Sciatic nerve (tissue), 2 donors: ENCODE data around the gene VWA3B. TPM values are rescaled to one million over a fixed set of nuclear protein-coding genes. Genes with fewer than 3 reads are reported as not detected.

Experiments used
- ATAC-seq: fragments of 200-7000 bp; cut with Tn5 transposase; one replicate; pipeline ENCODE4 v1.9.1; 2020; ENCODE audit warnings: mild to moderate bottlenecking, moderate library complexity
- DNase-seq: peaks from one replicate; pipeline ENCODE4 v3.0.0-alpha.2; 2020; ENCODE audit warnings: low spot score
- intact Hi-C: fragments of 100-400 bp; cut with DNase I; formaldehyde crosslinking; loops from one replicate; pipeline ENCODE4 v1.14.2; 2022
- total RNA-seq: library from RNA; stranded (reverse); fragmentation: NEBNext Ultra II Directional; extraction: Animal tissue kit (Norgen Biotek cat#: 25700); gene quantifications from one replicate; pipeline ENCODE4 v1.2.1, GENCODE V29; 2021
- donor health status: DM: no; HTN: no; CAD: no.
- donor health status: DM: no; HTN: no; CAD: no.

The VWA3B gene
- total RNA-seq, 1 donor from 2014 or later, result 0.80 TPM

DNA sequence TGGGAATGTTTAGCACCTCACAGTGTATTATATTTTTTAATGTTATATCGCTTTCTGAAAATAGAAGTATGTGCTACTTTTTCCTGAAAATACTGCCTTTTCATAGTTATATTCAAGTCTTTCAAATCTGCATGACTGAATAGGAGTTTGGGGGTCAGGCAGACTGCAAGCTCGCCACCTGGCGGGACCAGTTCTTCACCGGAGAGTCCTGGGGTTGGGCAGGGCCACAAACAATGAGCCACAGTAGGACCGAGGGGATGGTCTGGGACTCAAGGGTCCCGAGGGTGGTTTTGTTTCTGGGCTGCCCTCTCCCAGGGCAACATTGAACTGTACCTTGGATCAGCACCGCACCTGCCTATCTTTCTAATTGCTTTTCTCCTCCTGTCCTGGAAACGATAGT is 70.6 kb downstream of the VWA3B start:
- ATAC-seq, result no peak
- intact Hi-C loops, result no loop called here

DNA sequence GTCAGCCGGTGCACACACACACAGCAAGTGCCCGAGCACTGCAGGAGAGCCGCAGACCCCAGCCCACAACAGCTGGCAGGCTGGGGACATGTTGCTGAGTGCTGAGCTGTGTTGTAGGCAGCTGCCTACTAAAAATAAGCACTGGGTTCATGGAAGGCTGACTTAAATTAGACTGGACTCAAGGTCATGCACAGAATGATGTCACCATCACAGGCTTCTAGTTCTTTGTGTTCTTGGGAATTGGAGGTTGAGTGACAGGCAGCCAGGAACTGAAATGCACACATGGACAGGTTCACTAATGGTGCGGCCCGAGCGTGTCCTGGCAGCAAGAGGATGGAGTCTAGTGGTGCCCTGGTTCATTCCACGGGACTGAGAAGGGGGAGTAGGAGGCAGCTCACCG is 71.3 kb downstream of the VWA3B start:
- intact Hi-C loops, result no loop called here
- ATAC-seq (no peak), DNase-seq (no peak)

More for the DNA sequence above, 70.6 kb downstream of the VWA3B start:
- no peak for DNase-seq

DNA sequence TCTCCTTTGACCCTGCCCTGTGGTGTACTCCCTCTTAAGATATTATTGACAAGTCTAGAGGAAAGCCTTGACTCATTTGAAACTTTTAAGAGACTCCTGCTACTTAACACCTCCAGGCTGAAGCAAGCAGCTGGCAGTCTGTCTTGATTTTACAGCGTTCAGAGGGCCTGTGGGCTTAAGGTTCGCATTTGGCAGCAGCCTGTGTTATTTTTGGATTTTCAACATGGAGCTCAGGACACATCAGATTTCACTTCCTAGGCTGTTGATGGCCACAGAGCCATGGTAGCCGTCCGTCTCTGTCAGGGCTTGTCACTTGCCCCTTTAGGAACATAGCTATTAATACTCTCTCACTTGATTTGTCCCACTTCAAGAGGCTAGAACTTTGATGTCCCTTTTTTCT is 73.6 kb downstream of the VWA3B start:
- no peak for DNase-seq
- intact Hi-C loops, result no loop called here
- peak; percentile 41 for ATAC-seq

DNA sequence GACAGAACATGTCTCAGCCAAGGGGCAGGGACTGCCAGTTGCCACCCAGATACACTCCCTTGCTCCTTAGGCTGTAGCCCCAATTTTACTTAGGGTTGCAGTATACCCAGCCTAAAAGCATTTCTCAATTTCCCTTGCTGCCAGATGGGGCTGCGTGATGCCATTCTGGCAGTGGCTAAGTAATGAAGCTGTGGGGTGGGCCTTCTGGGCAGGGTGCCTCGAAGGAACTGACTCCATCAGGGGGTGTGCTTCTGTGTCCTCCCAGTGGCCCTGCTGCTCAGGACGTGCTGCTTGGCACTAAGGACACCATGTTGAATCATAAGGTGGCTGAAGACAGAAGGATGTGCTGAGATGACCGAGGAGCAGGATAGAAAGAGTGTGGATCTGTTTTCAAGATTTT is 74.2 kb downstream of the VWA3B start:
- ATAC-seq, result no peak
- intact Hi-C loops, result no loop called here
- DNase-seq, result no peak

DNA sequence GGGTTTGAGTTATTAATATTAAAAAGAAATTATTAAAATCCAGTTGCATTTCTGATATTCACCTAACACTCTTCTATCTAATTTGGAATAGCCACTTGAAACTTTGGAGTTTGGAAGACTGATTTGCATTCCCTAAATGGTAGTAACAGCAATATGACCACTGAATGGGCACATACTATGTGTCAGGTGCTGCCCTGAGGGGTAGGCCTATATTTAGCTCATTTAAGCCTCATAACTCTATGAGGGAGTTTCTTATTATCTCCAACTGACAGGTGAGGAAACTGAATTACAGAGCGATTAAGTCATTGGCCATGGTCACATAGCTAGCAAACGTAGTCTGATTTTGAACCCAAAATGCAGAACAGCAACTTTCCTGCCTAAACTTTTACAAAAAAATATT is 77.3 kb downstream of the VWA3B start:
- no peak for ATAC-seq
- no peak for DNase-seq
- intact Hi-C loops, result no loop called here

DNA sequence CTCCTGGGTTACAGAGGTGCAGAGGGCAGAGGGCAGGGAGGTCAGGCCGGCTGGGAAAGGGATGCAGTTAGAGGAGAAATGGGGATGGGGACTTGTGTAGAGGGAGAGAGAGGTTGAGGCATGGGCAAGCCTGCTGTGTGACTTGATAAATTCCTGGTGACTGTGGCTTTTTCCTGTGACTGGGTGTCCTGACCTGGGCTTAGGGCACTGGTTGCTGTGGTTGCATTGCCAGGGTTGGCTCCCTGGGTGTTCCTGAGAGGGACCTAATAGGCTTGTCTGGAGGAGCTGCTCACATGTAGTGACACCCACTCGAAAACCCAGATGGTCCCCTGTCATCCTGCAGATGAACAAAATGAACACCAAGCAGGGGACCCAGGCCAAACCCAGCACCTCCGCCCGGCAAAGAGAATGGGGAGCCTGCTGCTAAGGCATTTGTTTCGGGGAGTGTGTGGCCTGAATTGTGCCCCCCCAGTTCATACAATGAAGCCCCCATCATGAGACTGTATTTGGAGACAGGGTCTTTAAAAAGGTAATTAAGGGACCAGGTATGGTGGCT is 78.6 kb downstream of the VWA3B start:
- intact Hi-C loops, result no loop called here
- DNase-seq (no peak), ATAC-seq (no peak)

DNA sequence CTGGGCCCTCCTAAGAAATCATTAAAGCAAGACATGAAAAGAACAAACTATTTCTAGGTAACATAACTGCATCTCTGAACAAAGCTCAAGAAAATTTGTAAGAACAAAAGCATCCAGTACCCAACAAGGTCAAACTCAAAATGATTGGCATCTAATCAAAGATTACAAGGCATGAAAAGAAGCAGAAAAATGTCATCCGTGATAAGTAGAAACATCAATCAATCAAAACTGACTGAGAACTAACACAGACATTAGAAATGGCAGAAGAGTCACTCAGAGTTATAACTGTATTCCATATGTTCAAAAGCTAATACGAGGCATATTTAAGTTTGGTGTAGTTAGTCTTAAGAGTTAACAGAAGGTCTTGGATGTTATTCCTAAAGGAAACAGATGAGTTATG is 80.9 kb downstream of the VWA3B start:
- intact Hi-C loops, result no loop called here
- no peak for DNase-seq
- ATAC-seq, result no peak

DNA sequence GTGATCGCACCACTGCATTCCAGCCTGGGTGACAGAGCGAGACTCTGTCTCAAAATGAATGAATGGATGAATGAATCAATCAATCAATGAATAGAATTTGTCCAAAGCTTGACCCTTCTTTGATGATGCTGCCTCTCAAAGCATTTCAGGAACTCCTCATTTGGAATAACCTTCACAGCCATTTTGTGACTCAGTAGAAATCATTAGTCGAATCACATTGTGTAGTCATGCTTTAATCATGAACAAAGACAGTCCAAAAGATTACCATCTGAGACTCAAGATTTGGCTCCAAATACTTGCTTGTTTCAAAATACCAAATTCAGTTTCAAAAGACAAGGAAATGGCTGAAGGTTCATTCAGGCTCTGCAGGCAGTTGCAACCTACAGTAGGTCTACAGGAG is 83.1 kb downstream of the VWA3B start:
- DNase-seq (no peak), ATAC-seq (no peak)
- intact Hi-C loops, result no loop called here

DNA sequence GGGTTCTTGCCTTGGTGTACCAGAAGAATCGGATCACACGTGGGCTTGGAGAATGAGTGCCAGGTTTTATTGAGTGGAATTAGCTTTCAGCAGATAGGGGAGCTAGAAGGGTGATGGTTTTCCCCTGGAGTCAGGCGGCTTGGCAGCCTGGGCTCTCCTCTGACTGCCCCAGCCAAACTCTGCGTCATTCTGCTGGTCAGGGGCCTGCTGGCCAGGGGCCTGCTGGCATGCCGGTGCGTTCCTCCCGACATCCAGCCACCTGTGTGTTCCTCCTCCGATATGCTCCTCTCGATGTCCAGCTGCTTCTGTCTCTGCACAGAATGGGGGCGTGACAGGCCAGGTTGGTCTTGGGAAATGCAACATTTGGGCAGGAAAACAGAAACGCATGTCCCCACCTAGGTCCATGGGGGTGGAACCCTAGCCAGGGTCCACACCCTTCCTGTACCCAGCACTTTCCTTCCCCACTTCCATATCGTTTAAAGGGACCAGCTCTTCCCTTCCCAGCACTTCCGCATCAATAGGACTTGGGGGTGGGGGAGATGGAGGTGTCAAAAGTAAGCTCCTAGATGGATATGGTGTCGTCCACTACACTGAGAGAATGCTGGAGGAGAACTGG is 85.3 kb downstream of the VWA3B start:
- DNase-seq (no peak), ATAC-seq (no peak)
- intact Hi-C loops, result no loop called here

DNA sequence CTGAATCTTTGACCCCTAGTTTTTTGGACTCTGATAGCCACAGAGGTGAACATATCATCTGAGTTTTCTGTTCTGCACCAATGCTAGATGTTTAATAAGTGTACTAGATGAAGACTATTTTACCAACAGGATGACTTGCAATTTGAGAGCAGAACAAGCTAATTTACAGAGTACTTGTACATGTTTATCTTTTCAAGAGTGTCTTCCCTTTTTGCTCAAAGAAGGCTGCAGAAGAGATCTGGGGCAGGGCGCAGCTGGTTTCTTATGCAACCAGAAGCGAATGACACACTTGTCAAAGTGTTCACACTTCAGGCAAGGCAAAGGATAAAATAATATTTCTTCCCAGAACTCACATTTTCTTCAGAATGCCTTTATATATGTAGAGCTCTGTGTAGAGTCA is 86.0 kb downstream of the VWA3B start:
- DNase-seq (no peak), ATAC-seq (no peak)
- intact Hi-C loops, result no loop called here

DNA sequence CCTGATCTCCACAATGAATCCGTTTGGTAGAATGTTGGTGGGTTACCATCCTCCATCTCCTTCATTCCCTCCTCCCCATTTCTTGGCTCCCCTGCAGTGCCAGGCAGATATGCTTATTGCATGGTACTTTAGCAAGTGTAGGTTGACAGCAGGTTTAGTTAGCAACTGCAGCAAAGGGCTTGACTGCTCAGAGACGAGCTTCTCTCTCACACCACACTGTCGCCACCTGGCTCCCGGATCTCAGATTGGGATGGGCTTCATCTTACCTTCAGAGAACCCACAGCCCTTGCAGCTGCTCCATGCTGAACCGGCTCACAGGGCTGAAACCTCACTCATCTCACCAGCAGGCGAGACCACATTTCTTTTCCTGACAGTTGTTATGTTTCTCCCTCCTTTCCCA is 88.8 kb downstream of the VWA3B start:
- DNase-seq (no peak), ATAC-seq (no peak)
- intact Hi-C loops, result no loop called here

DNA sequence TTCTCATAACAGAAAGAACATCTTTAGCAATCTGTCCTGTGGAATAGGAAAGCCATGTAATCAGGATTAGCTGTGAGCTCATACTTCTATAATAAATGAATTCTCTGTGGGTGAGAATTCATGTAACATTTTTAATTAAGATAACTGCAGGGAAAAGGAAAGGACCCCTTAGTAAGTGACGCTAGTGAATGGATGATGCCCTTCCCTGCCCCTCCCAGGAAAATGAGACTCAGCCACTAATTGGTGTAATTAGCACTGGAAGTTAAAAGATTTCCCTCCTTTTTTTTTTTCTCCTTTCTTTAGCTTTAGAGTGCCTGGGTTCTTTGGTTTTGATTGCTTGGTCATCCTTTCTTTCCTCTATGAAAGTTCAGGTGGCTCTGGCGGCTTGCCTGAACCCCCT is 90.3 kb downstream of the VWA3B start:
- intact Hi-C loops, result no loop called here
- ATAC-seq (no peak), DNase-seq (no peak)

DNA sequence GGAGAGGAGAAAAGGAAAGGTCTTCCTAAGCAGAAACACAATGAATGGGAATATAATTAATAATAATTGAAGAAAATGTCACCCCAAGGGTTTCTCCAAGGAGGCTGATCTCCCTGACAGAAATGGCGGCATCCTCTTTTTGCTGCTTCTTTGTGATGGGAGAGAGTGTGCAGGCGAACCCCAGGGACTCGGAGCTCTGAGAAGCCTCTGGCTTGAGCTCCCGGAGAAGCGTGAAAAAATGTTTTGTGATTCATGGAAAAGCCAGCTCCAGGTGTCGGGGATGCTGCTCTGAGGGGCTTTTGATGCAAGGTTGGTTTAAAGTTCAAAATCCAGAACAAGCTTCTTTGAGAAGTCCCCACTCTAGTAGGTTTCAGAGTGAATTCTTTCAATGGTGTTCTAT is 91.0 kb downstream of the VWA3B start:
- ATAC-seq (no peak), DNase-seq (no peak)
- intact Hi-C loops, result no loop called here

DNA sequence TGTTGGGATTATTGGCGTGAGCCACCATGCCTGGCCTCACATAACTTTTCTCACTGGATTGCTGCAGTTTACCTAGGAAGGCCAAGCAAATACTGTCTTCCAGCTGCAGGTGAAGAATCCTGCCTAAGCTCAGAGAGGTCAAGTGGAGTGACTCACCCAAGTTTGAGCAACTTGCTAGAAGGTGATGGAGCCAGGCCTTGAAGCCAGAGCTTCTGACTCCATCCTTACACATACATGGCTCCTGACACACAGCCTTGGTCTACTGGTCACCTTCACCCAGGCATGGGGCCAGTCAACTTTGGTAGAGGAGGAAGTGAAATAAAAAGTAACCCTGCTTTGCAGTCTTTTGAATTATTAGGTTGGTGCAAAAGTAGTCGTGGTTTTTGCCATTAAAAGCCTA is 93.5 kb downstream of the VWA3B start:
- no peak for DNase-seq
- intact Hi-C loops, result no loop called here
- ATAC-seq, result no peak

DNA sequence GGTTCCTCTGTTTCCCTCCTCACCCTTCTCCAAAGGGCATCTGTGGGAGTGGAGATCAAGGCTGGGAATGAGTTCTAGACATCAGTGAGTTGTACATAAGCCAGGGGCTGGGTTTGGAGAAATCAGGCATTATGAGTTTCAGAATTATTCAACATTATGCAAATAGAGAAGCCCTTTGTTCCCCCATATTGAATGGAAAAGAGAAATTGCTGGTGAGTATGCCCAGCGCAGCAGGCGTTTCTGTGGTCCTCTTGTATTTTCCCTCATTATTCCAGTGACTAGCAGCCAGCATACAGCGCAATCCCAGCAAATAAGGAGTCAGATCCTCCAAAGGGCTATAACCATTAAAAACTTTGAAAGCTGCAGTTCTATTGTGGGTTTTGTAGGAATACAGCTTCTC is 94.4 kb downstream of the VWA3B start:
- intact Hi-C loops, result no loop called here
- DNase-seq (no peak), ATAC-seq (no peak)

DNA sequence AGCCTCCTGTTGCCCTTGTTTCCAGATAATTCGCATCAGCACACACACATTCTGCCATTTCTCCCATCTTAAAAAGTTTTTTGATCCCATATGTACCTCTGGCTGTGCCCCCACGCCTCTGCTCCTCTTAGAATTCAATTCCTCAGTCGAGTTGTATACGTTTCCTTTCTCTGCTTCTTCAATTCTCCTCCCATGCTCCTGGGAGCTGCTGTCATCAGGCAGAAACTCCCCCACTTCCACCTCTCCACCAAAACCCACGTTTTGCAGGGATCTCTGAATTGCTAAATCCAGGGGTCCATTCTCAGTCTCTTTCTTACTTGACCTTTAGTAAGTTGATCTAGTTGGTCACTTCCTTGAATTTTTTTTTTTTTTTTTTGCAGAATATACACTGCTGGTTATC is 98.8 kb downstream of the VWA3B start:
- no peak for ATAC-seq
- intact Hi-C loops, result no loop called here
- DNase-seq, result no peak

DNA sequence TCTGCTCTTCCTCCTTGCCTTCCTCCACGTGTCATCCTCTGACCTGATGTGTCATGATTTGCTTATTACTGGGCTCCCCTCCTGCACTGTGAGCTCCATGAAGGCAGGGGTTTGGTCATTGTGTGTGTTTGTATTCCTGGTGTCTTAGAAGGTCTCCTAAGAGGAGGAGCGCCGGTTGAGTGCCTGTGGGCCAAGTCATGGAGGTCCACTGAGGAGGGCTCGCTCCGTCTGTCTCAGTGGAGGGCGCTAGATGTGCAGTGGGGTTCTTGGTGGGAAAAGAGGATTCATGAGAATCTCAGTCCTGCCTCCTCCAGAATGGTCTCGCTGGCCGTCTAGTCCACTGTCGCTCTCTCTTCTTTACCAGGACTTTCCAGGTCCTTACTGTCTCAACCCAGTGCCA is 100.2 kb downstream of the VWA3B start:
- no peak for DNase-seq
- intact Hi-C loops, result no loop called here
- no peak for ATAC-seq

DNA sequence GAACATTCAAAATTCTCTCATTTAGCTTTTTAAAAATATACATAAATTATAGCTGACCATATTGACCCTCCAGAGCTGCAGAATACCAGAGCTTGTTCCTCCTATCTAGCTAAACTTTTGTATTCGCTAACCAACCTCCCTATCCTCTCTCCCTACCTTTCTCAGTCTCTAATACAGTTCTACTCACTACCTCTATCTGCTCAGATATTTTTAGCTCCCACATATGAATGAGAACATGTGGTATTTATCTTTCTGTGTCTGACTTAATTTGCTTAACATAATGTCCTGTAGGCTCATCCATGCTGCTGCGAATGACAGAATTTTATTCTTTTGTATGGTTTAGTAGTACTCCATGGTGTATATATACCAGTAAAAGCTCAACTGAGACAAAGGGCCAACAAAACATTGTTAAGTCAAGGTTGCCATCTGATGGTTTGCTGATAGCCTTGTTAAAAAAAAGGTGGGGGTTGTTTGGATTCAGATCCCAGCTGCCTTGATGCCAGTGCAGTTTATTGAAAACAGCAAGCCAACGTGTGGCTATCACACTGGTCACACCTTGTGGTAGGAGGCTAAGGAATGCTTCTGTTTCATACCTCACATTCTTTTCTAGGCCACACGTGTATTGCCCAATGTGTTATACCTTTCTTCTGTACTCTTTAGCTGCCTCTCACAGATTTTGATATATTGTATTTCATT is 101.5 kb downstream of the VWA3B start:
- DNase-seq, result no peak
- no peak for ATAC-seq
- intact Hi-C loops, result no loop called here

DNA sequence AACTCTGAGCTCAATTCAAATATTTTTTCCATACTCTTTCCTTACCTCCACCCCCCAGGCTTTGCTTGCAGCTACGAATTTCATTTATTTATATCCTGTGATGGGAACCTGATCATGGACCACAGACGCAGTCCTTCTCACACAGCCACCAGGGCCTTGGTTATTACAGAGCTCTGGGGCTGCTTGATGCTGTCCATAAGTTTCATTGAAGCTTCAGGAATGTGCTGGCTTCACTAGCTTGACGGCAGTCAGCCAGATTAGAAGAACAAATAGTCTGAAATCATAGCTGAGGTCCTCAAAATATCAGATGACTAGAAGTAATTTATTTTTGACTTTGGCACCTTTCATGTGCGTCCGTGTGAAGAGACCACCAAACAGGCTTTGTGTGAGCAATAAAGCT is 104.9 kb downstream of the VWA3B start:
- ATAC-seq, result no peak
- DNase-seq, result no peak
- intact Hi-C loops, result no loop called here

DNA sequence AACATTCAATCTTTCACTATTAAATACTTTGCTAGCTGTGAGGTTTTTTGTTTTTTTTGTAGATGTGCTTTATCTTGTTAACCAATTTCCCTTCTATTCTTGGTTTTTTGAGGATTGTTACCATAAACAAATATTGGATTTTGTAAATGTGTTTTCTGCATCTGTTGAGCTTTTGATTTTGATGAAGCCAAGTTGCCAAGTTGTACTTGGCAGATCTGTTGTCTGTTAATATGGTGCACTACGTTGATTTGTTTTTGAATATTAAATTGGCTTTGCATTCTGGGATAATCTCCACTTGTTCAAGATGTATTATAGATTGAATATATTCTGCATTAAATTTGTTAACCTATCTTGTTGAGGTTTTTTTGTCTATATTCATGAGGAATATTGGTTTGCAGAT is 114.6 kb downstream of the VWA3B start:
- ATAC-seq (no peak), DNase-seq (no peak)
- intact Hi-C loops, result no loop called here

DNA sequence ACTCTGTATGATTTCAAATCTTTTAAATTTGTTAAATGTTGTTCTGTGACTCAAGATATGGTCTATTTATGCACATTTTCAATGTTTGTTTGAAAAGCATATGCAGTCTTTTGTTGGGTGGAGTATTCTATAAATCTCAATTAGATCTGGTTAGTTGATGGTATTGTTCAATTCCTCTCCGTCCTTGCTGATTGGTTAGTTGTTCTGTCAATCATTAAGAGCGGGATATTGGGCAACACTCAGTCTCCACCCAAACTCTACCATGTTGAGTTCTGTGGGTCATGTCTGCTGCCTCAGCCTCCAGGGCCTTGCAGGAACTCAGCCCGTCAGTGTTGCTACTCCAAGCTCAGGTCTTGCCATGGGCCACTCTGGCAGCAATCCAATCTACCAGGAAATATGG is 118.9 kb downstream of the VWA3B start:
- ATAC-seq (no peak), DNase-seq (no peak)
- intact Hi-C loops, result no loop called here
